ENCODE data around the gene CD2BP2. TPM values are rescaled to one million over a fixed set of nuclear protein-coding genes. Genes with fewer than 3 reads are reported as not detected.

The CD2BP2 gene
- total and polyA plus RNA-seq, 2 of the 13 experiments (the other 11 are each of a cell fraction or from before 2014, with no cell fraction given): 24.9 to 54.6 TPM

GRCh38 chr16:30394592-30395154 is 39.6 kb upstream of the CD2BP2 start (continued):
- TF ChIP-seq NFATC3 (CRISPR knock-in tag; IDR thresholded peaks at IDR 0.05) (no peak), ZNF780A (CRISPR knock-in tag; IDR thresholded peaks at IDR 0.05) (no peak), DMAP1 (CRISPR knock-in tag; IDR thresholded peaks at IDR 0.05) (no peak), RBAK (CRISPR knock-in tag; IDR thresholded peaks at IDR 0.05) (no peak), SRSF4 (IDR thresholded peaks at IDR 0.05; ENCODE audit: low read depth, low read length, poor library complexity, severe bottlenecking) (no peak), FOXJ3 (CRISPR knock-in tag; IDR thresholded peaks at IDR 0.05; ENCODE audit: borderline replicate concordance) (no peak), ZNF235 (CRISPR knock-in tag; IDR thresholded peaks at IDR 0.05; ENCODE audit: borderline replicate concordance) (no peak), ZNF83 (CRISPR knock-in tag; IDR thresholded peaks at IDR 0.05; ENCODE audit: borderline replicate concordance) (no peak), ZFP82 (CRISPR knock-in tag; IDR thresholded peaks at IDR 0.05; ENCODE audit: borderline replicate concordance) (no peak), CHD2 (IDR thresholded peaks at IDR 0.05; ENCODE audit: low read depth, low read length) (no peak), ZNF558 (CRISPR knock-in tag; IDR thresholded peaks at IDR 0.05; ENCODE audit: borderline replicate concordance) (0 out of 2 replicates have a peak, but pooled peaks have one; percentile 53), CEBPG (CRISPR knock-in tag; IDR thresholded peaks at IDR 0.05) (no peak), ZNF703 (CRISPR knock-in tag; IDR thresholded peaks at IDR 0.05; ENCODE audit: borderline replicate concordance) (0 out of 2 replicates have a peak, but pooled peaks have one; percentile 21), MYNN (CRISPR knock-in tag; IDR thresholded peaks at IDR 0.05; ENCODE audit: low read depth) (no peak), ZNF263 (CRISPR knock-in tag; IDR thresholded peaks at IDR 0.05) (no peak), MBNL3 (CRISPR knock-in tag; conservative IDR thresholded peaks at IDR 0.05) (no peak), ZBTB49 (CRISPR knock-in tag; IDR thresholded peaks at IDR 0.05; ENCODE audit: borderline replicate concordance) (no peak), TFAP4 (IDR thresholded peaks at IDR 0.05; ENCODE audit: borderline replicate concordance, low read depth) (no peak)
- TF ChIP-seq, protein P1, sequence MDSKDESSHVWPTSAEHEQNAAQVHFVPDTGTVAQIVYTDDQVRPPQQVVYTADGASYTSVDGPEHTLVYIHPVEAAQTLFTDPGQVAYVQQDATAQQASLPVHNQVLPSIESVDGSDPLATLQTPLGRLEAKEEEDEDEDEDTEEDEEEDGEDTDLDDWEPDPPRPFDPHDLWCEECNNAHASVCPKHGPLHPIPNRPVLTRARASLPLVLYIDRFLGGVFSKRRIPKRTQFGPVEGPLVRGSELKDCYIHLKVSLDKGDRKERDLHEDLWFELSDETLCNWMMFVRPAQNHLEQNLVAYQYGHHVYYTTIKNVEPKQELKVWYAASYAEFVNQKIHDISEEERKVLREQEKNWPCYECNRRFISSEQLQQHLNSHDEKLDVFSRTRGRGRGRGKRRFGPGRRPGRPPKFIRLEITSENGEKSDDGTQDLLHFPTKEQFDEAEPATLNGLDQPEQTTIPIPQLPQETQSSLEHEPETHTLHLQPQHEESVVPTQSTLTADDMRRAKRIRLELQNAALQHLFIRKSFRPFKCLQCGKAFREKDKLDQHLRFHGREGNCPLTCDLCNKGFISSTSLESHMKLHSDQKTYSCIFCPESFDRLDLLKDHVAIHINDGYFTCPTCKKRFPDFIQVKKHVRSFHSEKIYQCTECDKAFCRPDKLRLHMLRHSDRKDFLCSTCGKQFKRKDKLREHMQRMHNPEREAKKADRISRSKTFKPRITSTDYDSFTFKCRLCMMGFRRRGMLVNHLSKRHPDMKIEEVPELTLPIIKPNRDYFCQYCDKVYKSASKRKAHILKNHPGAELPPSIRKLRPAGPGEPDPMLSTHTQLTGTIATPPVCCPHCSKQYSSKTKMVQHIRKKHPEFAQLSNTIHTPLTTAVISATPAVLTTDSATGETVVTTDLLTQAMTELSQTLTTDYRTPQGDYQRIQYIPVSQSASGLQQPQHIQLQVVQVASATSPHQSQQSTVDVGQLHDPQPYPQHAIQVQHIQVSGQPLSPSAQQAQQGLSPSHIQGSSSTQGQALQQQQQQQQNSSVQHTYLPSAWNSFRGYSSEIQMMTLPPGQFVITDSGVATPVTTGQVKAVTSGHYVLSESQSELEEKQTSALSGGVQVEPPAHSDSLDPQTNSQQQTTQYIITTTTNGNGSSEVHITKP (CRISPR knock-in tag; IDR thresholded peaks at IDR 0.05; ENCODE audit: low read depth): 0 out of 2 replicates have a peak, but pooled peaks have one; percentile 42
- TF ChIP-seq, protein P2, sequence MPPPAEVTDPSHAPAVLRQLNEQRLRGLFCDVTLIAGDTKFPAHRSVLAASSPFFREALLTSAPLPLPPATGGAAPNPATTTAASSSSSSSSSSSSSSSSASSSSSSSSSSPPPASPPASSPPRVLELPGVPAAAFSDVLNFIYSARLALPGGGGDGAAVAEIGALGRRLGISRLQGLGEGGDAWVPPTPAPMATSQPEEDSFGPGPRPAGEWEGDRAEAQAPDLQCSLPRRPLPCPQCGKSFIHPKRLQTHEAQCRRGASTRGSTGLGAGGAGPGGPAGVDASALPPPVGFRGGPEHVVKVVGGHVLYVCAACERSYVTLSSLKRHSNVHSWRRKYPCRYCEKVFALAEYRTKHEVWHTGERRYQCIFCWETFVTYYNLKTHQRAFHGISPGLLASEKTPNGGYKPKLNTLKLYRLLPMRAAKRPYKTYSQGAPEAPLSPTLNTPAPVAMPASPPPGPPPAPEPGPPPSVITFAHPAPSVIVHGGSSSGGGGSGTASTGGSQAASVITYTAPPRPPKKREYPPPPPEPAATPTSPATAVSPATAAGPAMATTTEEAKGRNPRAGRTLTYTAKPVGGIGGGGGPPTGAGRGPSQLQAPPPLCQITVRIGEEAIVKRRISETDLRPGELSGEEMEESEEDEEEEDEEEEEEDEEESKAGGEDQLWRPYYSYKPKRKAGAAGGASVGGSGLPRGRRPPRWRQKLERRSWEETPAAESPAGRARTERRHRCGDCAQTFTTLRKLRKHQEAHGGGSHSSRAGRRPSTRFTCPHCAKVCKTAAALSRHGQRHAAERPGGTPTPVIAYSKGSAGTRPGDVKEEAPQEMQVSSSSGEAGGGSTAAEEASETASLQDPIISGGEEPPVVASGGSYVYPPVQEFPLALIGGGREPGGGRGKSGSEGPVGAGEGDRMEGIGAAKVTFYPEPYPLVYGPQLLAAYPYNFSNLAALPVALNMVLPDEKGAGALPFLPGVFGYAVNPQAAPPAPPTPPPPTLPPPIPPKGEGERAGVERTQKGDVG (CRISPR knock-in tag; IDR thresholded peaks at IDR 0.05; ENCODE audit: borderline replicate concordance): no peak
